NCI-H1048 (cell line): ENCODE results near the gene SECTM1.
"Not testable (repeated sequence)": the region's sequence is repeated elsewhere in the genome, so short reads cannot be mapped to it uniquely, and the experiment has no call there.

ENCODE experiments used
- DNase-seq: peaks from one replicate; lab custom pipeline; 2025; lab: John Stamatoyannopoulos, UW

SECTM1 gene

DNA sequence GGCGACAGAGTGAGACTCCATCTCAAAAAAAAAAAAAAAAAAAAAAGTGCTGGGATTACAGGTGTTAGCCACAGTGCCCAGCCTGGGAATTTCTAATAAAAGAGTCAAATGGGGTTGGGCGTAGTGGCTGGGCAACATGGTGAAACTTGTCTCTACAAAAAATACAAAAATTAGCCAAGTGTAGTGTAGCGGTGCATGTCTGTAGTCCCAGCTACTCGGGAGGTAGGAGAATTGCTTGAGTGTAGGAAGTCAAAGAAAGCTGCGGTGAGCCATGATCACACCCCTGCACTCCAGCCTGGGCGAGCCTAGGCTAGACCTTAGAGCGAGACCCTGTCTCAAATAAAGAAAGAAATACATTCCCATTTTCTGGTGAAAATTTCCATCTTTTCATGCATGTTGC, 35.6 kb upstream of the SECTM1 start:
- no peak for DNase-seq

DNA sequence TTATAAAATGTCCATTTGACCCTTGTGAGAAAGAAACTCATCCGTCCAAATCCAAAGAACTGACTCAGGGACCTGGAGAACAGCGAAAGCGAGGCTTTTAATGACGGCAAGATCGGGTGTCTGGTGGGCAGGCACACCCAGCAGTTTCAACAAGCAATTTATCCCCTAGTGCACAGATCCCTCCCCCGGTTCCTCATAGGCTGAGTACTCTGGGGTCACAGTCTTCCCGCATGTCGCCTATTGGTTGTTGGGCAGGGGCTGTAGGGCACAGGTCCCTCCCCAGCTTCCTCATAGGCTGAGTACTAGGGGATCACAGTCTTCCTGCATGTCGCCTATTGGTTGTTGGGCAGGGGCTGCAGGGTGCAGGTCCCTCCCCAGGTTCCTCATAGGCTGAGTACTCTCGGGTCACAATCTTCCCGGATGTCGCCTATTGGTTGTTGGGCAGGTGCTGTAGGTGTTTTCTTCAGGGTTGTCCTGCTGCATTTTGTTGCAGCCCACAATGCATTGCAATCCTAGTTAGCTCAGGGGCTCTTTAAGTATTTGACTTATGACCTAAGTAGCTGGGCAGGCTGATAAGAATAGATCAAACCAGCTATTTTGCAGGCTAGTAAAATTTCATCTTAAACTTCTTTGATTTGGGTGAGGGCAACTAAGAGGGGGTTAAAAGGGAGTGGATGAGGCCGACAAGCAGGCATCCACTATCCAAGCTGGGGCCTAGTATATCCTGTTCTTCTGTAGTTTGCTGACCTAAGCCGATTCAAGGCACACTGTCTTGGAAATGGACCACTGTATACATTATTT, 34.4 kb upstream of the SECTM1 start:
- DNase-seq, result peak; percentile 92

- DNase-seq, result no peak
Measured at GRCh38 chr17:82366749-82367148, 33.2 kb upstream of the SECTM1 start.

GRCh38 chr17:82365606-82366295, 32.2 kb upstream of the SECTM1 start:
- no peak for DNase-seq

- DNase-seq, result no peak
Measured at GRCh38 chr17:82361885-82362633, 28.5 kb upstream of the SECTM1 start.

- not testable (repeated sequence) for DNase-seq
Measured at GRCh38 chr17:82359451-82360074, 26.0 kb upstream of the SECTM1 start.

- no peak for DNase-seq
Measured at GRCh38 chr17:82358465-82359350, 25.1 kb upstream of the SECTM1 start, which contains the start of gene TEX19. Gene TEX19 (plus strand): TSS chr17:82359247. CDS start chr17:82362151, 2,904 bp downstream.

DNA sequence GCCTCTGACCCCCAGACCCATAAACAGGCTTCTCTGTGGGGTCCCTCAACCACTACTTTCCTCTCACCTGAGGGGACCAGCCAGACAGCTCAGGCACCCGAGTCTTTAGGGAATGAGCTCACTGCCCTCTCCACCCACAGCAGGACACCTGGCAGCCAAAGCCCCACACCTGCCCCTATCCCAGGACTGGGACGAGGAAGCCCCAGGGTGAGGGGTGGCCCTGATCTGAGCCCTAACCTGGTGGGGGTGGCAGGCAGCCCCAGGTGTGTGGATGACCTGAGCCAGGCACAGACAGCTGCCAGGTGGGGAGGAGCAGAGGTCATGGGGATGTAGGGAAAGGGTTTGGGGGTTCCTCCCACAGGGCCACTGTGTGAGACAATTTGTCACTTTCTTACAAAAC, 23.8 kb upstream of the SECTM1 start:
- DNase-seq, result no peak

DNA sequence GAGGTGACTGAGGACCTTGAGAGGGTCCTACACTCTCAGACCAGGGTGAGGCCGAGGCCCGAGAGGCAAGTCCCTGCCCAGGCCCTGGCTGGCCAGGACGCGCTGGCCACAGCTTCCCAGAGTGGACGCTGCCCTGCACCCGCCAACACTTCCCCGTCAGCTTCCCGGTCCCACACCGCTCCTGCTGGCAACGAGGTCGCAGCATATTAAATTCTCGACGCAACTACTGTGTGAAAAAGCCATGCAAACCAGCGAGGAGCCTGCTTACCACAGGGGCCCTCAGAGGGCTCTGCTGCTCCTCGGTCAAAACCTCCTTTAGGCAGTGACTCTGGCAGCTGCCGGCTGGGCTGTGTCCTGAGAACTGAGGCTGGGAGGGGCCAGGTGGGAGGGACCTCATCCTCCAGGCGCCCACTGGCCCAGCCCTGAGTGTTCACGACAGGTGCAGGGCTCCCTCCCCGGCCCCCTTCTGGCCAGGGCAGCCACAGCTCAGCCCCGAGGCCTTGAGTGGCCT, 23.3 kb upstream of the SECTM1 start:
- DNase-seq, result no peak

DNA sequence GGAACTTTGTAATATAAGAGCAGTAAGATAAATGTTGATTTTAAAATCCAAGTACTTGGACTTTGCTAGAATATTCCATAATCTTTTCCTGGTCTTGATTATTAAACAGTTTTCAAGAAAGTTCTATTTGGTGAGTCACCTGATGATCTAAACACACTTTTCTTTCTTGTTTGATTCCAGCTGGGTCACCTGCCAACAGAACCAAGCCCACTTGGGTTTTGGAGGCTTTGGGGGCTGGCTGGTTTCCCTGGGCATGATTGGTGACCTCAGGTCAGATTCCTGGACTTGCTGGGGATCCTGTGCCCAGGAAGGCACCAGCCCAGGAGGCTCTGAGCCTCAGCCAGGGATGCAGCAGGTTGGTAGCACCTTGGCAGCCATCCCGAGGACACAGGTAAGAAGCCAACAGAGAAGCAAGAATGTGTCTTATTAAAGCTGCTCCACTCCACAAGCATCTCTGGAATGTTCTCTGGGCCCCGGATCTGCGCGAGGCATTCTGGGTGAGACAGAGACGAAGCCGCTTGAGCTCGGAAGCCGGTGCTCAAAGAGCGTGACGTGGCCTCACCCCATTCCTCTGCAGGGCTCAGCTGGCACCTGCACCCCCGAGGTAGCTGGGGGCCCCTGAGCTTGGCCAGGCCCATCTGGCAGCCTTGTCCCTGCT, 22.3 kb upstream of the SECTM1 start:
- no peak for DNase-seq

DNA sequence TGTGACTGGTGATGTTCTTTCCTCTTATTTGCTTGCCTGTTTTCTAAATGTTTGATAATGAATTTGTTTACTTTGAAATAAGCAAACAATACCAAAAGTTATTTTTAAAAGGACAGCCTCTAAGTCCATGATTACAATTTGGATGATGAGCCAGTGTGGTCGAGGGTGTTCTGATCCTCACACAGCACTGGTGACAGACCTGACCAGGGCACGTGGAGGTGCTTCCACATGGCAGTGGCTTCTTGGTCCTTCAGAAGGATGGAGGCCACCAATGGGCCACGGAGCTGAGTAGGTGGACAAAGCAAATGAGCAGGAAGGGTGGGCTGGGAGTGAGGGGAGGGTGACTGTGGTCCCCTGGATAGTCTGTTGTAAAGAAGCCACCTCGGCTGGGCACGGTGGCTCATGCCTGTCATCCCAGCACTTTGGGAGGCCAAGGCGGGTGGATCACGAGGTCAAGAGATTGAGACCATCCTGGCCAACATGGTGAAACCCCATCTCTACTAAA, 21.3 kb upstream of the SECTM1 start:
- no peak for DNase-seq

GRCh38 chr17:82353484-82353883, 19.9 kb upstream of the SECTM1 start:
- no peak for DNase-seq

DNA sequence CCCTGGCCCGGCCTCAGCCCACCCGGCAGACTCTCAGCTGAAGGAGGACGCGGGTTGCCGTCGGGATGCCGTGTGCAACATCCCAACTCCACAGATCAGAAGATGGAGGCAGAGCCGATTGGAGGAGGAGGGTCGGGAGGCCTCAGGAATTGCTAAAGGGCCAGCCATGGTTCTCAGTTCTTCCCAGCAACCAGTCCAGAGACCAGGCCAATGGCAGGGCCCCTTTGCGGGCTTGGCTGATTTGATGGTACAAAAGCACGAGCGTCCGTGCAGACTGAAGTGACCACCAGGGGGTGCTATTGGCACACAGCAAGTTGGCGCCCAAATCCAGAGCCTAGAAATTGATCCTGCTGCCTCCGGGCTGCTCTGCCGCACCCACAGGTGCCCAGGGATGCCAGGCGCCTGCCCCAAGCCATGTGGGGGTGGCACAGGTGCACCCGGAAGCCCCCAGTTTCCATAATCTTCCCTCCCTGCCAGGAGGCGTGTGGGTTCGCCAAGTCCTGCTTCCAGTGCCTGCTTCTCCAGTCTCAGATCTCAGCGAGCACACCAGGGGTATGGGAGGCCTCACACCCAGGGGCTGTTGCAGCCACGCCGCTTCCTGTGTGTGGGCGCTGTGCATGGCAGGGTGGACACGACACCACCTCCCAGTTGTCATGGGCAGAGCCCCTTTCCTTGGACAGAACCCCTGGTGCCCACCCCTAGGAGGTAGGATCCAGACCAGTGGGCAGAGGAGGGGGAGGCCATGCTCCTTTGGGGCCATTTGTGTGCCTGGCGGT, 18.3 kb upstream of the SECTM1 start:
- peak; percentile 62 for DNase-seq

- DNase-seq, result no peak
Measured at GRCh38 chr17:82351254-82351712, 17.7 kb upstream of the SECTM1 start.

- DNase-seq, result no peak
Measured at GRCh38 chr17:82350182-82351030, 16.8 kb upstream of the SECTM1 start.

- DNase-seq, result no peak
Measured at GRCh38 chr17:82349287-82349701, 15.7 kb upstream of the SECTM1 start.

DNA sequence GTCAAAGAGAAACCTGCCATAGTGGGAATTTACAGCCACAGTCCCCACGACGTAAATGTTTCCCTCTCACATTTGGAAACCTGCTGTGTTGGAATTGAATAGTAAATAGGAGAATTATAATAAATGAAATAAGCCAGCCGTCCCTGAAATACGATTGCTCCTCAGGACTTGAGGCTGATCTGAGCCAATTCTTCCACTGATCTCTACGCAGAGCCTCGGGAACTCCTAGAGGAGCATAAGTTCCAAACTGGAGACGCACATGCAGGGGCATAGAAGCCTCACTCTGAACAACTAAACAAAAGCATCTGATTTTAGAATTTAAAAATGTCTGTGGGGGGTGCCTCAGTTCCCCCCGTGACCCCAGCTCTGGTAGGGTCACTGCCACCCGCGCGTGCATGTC, 15.3 kb upstream of the SECTM1 start:
- DNase-seq, result no peak

DNA sequence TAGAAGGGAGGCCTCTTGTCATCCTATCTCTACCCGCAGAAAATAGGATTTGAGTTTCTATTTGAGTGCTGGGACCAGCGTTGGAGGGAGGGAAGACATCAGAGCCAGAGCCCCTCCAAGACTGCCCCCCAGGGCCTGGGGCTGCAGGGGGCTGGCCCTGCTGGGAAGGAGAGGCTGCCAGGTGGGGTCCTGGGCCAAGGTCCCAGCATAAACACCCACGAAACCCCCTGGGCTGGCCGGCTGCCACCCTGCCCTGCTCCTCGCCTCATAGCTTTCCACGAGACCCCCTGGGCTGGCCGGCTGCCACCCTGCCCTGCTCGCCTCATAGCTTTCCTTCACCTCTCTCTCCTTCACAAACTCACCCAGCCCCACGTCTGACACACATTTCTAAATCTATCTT, 14.9 kb upstream of the SECTM1 start:
- no peak for DNase-seq
